Measurements from ENCODE around the gene GRIP2.

The GRIP2 gene

DNA sequence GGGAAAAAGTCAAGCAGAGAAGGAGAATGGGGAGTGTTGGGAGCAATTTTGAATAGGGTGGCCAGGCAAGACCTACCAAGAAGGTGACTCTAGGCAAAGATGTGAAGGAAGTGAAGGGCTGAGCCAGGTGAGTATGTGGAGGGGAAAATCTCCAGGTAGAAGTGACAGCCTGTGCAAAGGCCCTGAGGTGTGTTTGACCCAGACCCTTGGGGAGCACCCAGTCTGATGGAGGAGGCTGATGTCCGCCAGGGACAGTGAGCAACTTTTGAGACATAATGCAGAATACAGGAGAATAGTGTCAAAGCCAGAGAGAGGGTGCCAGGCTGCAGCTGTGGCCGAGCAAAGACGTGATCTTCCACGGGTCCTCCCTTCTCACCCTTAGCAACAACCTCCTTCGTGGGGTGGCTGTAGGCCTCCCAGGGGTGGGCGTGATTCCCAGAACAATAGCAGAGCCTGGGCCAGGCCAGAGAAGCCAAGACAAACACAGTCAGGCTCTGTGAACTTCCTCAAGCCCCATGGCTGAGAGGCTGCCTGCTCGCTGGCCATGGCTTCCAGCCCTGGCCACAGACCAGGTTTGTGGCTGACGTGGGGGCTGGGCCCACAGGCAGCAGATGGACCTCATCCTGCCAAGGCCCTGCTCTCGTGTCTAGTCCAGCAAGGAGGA lies 79.7 kb downstream of the GRIP2 start:
- DNase-seq (ENCODE audit: low spot score) = no peak
- in situ Hi-C loops (cut with MboI; ENCODE audit: low sequenced_read_pairs, unreplicated experiment) = no loop called here
- TF ChIP-seq, protein P1, sequence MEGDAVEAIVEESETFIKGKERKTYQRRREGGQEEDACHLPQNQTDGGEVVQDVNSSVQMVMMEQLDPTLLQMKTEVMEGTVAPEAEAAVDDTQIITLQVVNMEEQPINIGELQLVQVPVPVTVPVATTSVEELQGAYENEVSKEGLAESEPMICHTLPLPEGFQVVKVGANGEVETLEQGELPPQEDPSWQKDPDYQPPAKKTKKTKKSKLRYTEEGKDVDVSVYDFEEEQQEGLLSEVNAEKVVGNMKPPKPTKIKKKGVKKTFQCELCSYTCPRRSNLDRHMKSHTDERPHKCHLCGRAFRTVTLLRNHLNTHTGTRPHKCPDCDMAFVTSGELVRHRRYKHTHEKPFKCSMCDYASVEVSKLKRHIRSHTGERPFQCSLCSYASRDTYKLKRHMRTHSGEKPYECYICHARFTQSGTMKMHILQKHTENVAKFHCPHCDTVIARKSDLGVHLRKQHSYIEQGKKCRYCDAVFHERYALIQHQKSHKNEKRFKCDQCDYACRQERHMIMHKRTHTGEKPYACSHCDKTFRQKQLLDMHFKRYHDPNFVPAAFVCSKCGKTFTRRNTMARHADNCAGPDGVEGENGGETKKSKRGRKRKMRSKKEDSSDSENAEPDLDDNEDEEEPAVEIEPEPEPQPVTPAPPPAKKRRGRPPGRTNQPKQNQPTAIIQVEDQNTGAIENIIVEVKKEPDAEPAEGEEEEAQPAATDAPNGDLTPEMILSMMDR (IDR thresholded peaks at IDR 0.05; ENCODE audit: borderline replicate concordance, control extremely low read depth, extremely low read depth, insufficient read depth, missing control alignments) = no peak

DNA sequence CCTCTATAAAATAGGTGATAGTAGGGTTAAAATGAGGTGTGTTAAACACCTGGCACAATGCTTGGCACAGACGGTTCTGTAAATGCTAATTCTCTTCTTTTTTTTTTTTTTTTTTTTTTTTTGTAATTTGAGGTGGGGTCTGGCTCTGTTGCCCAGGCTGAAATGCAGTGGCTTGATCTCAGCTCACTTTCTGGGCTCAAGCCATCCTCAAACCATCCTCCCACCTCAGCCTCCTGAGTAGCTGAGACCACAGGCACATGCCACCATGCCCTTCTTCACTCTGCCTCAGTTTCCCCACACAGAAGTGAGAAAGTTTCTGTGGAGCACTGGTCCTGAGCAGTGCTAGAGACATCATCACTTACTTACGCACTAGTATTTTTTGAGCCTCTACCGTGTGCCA lies 80.4 kb downstream of the GRIP2 start:
- in situ Hi-C loops (cut with MboI; ENCODE audit: low sequenced_read_pairs, unreplicated experiment) = no loop called here
- DNase-seq (ENCODE audit: low spot score) = no peak
- TF ChIP-seq, protein P1 (IDR thresholded peaks at IDR 0.05; ENCODE audit: borderline replicate concordance, control extremely low read depth, extremely low read depth, insufficient read depth, missing control alignments) = no peak

DNA sequence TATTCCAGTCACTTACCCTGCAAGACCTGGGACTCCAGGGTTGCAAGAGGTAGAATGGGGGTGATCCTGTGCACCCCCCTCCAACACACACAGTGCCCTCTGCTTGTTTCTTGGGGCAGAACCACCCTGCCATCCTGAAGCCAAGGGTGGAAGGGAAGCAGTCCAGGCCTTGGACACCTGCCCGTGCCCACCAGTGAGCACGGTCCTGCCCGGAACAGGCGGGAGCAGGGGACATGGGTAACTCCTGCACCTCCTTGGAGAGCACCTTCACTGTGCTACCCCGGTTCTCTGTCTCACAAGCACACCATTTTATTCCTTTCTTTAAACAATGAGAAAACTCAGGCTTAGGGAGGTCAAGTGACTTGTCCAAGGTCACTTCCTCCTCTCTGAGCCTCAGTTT lies 80.8 kb downstream of the GRIP2 start:
- TF ChIP-seq, protein P1 (IDR thresholded peaks at IDR 0.05; ENCODE audit: borderline replicate concordance, control extremely low read depth, extremely low read depth, insufficient read depth, missing control alignments) = no peak
- no peak for DNase-seq (ENCODE audit: low spot score)
- in situ Hi-C loops (cut with MboI; ENCODE audit: low sequenced_read_pairs, unreplicated experiment) = no loop called here

DNA sequence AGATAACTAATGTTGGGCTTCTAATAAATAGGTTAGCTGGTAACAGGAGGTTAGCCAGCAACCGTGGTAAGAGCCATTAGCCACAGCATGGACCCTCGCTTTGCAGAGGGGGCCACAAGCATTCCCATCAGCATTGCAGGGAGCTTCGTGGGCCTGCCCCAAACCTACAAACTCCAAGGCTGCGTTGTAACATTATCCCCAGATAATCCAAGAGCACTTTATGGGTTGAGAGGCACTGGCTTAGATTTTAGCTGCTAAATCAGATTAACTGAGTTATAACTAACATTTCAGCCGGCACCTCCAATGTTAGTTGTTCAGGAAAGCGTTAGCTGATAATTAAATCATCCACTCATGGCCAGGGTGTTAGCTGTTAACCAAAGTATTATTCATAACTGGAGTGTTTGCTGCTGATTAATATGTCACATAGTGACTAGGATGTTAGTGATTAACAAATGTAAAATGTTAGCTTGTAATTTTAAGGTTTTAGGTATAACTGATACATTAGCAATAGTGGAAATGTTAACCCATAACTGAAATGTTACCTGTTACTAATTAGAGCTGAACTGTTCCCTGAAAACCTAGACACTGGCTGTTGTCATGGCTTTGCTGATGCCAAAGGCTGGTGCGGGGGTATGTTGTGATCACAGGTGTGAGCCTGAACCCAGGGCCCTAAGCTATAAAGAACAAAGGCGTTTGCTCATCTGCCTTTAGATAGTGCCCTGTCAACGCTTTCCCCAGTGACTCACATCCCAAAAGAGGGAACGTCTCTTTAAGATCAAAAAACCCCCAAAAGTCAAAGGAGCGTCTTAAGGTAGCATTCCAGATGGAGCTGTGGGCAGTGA lies 81.5 kb downstream of the GRIP2 start:
- in situ Hi-C loops (cut with MboI; ENCODE audit: low sequenced_read_pairs, unreplicated experiment) = no loop called here
- DNase-seq (ENCODE audit: low spot score) = no peak
- TF ChIP-seq, protein P1 (IDR thresholded peaks at IDR 0.05; ENCODE audit: borderline replicate concordance, control extremely low read depth, extremely low read depth, insufficient read depth, missing control alignments) = no peak

DNA sequence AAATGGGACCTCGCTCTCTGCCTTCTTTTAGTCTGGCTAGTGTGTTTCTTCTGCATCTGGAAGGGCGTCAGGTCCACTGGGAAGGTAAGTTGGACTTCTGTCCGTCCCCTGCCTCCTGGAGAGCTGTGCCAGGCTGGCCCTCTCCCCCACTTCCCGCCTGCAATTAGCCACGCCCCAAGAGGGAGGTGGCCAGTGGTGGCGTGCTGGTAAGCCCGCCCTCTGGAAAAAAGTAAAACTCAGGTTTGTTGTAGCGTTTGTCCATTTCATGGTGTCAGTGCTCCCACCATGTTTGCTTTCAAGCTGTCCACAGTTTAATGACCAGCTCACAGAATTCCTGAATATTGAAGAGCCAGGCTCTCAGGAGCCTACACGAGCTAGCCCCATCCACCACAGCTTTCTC lies 82.1 kb downstream of the GRIP2 start:
- in situ Hi-C loops (cut with MboI; ENCODE audit: low sequenced_read_pairs, unreplicated experiment) = no loop called here
- TF ChIP-seq, protein P1 (IDR thresholded peaks at IDR 0.05; ENCODE audit: borderline replicate concordance, control extremely low read depth, extremely low read depth, insufficient read depth, missing control alignments) = no peak
- DNase-seq (ENCODE audit: low spot score) = no peak

DNA sequence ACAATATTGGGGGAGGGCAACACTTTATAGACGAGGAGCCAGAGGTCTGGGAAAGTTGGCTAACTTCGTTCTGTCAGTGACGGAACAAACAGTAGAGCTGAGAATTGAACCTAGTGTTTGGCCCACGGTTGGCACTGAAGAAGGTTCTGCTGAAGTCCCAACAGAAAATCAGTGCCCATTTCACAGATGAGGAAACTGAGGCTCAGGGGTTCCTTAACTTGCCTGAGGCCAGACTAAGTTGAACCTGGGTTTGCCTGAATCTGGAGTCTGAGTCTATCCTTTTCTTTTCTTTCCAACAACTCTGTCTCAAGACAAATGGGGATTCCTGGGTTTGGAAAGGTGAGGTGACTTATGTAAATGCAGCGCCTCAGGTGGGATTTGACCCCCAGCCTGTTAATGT lies 82.7 kb downstream of the GRIP2 start:
- TF ChIP-seq, protein P1 (IDR thresholded peaks at IDR 0.05; ENCODE audit: borderline replicate concordance, control extremely low read depth, extremely low read depth, insufficient read depth, missing control alignments) = no peak
- in situ Hi-C loops (cut with MboI; ENCODE audit: low sequenced_read_pairs, unreplicated experiment) = no loop called here
- DNase-seq (ENCODE audit: low spot score) = no peak

Data from GM13976 (cell line).